MM.1S (cell line): ENCODE results near the gene POLR2C.

Source experiments
- CTCF ChIP-seq: fragments of 300-600 bp; sonication (generic); IDR thresholded peaks from 2 replicates; pipeline ENCODE4 v1.5.1; 2016; ENCODE audit warnings: antibody characterized with exemption, low read length, mixed read lengths
- EZH2 ChIP-seq: fragments of 300-600 bp; sonication (generic); optimal IDR thresholded peaks from 2 replicates; pipeline ENCODE3; 2017; ENCODE audit warnings: low read depth, mild to moderate bottlenecking, antibody characterized with exemption, low read length, mixed read lengths
- EZH2phosphoT487 ChIP-seq: fragments of 300-600 bp; sonication (generic); IDR thresholded peaks from 2 replicates; pipeline ENCODE4 v1.6.1; 2018; ENCODE audit warnings: antibody characterized with exemption, low read length

- TF ChIP-seq CTCF (no peak), EZH2phosphoT487 (no peak), EZH2 (no peak)
These were observed 20.5 kb downstream of the POLR2C start for GRCh38 chr16:57482845-57483545.
